Right kidney (tissue), 1 donor: ENCODE measurements around the gene OR6B3.
"Not testable (repeated sequence)": the region's sequence is repeated elsewhere in the genome, so short reads cannot be mapped to it uniquely, and the experiment has no call there.

Experiments used
- DNase-seq: peaks from one replicate; pipeline ENCODE4 v3.0.0-alpha.2; 2016

OR6B3 gene

DNA sequence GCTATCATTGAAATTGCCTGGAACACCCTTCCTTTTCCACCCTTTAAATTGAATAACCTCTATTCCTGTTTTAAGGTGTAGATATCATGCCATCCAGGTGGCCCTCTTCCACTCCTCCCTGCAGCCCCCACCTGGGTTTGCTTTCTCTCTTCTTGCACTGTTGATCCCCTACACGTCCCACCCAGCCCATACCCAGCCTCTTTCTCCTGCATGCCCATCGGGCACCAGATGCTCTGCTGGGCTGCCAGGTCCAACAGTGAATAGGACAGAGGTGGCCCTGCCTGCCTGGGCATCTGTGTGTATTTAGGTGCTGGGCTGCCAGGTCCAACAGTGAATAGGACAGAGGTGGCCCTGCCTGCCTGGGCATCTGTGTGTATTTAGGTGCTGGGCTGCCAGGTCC, 9.2 kb downstream of the OR6B3 start:
- not testable (repeated sequence) for DNase-seq

DNA sequence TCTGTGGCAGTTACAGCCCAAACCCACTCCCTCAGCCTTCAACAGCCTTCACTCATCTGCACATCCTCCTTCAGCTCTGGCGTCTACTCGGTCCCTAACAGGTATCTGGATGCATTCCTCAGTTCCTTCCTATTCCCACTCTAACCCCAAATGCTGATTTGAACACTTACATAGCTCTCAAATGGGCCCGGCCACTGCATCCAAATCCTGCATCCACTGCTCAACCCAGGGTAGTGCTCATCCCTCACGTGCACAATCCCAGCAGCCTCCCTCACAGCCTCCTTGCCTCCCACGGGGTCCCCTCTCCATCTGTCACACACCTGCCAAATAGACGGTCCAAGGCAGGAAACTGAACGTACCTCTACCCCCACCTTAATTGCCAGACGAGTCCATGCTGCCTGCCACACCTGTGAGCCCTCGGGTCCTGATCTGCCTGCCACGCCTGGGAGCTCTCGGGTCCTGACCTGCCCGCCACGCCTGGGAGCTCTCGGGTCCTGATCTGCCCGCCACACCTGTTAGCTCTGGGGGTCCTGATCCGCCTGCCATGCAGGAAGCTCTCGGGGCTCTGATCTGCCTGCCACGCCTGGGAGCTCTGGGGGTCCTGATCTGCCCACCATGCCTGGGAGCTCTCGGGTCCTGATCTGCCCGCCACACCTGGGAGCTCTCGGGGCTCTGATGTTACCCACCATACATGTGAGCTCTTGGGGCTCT, 9.9 kb downstream of the OR6B3 start:
- DNase-seq = no peak

DNA sequence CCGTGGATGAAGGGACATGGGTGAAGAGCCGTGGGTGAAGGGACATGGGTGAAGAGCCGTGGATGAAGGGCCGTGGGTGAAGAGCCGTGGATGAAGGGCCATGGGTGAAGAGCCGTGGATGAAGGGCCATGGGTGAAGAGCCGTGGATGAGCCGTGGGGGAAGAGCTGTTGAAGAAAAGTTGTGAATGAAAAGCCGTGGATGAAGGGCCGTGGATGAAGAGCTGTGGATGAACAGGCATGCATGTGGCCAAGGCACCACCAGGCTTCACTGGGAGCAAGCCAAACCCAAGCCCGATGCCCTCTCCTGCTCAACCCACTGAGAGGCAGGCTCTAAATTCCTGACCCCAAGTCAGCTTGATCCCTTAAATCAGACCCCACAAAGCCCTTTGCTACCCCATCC, 10.6 kb downstream of the OR6B3 start:
- no peak for DNase-seq

DNA sequence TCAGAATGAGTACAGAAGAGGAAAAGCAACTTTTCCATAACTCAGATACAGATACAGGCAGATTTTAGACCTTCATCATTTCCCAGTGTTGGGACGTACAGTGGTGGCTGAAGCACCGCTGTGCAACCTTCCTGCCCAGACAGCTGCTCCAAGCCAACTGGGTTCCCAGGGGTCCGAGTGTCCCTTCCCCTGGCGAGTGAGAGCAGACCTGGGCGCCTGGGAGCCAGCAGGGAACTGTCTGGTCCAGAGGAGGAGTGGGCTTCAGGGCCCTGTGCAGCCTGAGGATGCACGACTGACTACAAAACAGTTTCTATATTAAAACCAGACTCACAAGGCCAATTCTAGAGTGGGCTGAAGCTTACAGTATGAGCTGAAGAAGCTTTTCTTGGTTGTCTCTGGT, 12.0 kb downstream of the OR6B3 start:
- DNase-seq = no peak

DNA sequence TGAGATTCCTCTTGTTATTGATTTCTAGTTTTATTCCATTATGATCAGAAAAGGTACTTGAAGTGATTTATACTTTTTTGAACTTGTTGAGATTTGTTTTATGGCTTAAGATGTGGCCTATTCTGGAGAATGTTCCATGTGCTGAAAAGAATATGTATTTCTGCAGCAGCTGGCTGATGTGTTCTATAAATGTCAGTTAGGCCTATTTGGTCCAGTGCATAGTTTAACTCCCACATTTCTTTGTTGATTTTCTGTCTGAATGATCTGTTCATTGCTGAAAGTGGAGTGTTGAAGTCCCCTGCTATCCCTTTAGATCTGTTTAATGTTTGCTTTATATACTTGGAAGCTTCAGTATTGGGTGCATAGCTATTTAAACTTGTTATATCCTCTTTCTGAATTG, 16.0 kb downstream of the OR6B3 start:
- no peak for DNase-seq

DNA sequence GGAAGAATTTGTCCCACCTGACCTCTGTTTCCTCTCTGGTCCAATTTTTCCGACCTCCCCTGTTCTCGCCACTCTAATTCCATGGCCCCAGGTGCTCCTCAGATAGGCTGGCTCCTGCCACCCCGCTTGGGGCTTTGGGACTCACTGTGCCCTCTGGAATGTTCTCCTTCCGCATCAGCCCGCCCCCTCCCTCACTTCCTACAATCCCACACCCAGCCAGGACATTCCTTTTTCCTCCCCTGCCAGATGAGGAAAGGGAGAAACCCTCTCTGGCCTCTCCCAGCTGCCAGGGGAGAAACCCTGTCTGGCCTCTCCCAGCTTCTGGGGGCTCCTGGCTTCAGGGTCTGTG, 20.0 kb downstream of the OR6B3 start:
- no peak for DNase-seq

DNA sequence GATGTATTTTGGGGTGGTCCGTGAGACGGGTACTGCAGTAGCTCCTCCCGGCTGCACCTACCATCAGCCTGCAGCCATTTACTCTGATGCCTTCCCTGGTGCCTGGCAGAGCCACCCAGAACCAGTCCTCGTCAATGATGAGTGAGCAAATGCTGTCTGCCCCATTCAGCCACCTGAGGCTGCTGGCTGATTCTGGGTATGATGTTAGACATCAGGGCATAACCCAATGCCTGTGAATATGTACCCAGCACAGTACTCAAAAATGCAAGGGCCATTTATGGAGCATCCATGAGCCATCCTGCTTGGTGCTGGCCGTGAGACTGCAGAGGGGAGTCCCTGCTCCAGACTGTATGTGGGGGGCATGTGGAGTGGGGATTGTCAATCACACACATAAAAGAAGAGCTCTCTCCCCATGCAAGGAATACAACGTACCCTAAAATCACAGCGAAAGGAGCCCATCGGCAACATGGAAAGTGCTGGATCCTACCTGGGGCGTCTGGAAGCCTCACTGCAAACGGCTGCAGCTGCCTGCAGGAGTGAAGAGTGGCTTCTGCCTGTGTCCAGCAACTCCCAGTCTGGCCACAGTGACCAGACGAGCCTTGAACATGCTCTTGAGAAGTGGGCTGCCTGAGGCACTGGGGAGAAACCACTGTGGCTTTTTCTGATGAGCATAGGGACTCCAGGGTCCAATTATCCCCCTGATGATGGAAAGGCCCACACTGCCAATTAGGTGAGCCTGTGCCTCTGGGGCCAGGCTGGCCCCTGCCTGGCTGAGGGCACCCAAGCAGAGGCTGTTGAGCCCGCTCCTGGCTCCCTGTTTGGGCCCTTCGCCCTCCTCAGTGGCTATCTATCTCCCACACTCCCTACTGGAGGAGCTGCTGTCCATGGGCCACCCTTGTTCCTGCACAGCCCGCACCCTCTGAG, 20.7 kb downstream of the OR6B3 start:
- DNase-seq = no peak

DNA sequence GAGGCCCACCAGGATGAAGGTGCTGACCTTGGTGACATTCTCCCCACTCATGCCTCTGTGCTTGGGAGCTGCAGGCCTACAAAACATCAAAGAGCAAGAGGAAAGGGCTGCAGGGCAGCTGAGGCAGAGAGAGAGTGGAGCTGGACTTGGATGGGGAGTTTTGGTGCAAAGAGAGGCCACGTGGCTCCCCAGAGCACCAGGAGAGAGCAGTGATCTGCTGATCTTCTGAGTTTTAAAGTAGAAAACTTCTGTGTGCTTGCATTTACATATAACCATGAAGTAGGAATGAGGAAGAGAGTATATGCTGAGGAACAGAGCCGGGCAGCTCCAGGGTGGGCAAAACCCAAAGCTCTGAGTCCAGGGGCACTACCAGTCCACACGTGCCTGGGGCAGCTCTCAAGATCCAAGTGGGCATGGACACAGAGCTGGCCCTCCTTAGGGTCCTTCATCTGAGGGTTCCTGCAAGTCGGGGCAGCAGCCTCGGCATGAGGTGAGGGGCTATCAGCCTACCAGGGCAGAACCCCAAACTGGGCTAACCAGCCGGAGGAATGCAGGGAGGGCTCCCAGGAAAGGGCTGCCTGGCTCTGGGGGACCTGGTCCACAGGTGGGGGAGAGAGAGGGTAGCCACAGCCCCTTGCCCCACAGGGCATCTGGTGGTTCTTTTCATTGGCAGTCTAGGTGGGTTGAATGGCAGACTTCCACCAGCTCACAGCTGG, 22.8 kb downstream of the OR6B3 start, which contains the start of gene OR6B2:
Gene OR6B2, minus strand, starts transcription at position 51 of the 716 bp plus-strand sequence. Its CDS starts 0 bp downstream, at position 51.
- no peak for DNase-seq

DNA sequence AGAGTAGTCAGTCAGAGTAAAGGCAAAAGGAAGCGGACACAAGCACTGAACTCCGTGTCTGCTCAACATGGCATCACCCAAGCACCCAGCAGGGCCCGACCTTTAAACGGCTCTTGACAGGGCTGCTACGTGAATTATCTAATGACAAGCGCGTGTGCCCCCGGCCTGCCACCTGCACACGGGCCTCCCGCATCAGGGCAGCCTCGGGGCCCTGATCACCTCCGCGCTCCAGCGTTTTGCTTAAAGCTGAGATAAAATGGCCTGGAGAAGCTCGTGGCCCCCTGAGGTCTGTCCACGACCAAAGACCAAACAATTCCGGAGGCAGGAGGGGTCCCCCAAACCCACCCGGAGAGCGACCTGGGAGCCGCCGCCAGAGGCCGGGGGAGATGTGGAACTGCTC, 28.6 kb downstream of the OR6B3 start:
- DNase-seq = peak; percentile 54

DNA sequence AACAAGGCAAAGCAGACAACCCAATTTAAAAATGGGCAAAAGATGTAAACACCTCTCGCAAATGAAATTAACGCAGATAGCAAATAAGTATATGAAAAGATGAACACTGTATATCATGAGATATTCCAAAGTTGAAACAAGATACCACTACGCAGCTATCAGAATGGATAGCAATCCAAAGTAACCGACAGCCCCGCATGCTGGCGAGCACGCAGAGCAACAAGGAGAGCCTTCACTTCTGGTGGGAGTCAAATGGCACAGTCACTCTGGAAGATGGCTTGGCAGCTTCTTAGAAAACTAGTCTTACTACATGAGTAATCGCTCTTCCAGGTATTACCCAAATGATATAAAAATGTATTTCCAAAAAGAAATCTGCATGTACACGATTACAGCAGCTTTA, 29.5 kb downstream of the OR6B3 start:
- DNase-seq = no peak

DNA sequence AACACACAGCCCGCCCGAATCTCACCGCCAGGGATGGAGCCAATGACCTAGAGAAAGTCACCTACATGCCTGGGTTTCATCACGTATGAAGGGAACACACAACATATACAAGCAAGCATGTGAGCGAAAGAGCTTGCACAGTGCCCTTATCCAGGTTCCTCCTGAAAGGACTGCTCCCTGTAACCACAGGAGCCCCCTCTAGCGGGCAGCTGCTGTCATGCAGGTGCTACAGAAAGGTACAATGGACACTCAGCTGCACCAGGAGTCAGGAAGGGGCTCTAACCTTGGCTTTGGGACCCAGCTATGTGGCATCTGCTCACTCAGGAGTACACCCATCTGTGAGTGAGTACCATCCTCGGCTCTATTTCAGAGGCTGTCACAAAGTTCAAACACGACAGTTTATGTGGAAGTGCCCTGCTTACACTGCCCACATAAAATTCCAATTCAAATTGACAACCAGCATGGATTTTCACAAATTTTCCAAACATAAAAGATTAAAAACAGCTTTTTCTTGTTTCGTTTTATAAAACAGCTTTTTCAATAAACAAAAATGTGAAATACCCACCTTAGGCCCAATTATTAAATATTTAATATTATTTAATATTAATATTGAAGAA, 31.7 kb downstream of the OR6B3 start:
- no peak for DNase-seq

DNA sequence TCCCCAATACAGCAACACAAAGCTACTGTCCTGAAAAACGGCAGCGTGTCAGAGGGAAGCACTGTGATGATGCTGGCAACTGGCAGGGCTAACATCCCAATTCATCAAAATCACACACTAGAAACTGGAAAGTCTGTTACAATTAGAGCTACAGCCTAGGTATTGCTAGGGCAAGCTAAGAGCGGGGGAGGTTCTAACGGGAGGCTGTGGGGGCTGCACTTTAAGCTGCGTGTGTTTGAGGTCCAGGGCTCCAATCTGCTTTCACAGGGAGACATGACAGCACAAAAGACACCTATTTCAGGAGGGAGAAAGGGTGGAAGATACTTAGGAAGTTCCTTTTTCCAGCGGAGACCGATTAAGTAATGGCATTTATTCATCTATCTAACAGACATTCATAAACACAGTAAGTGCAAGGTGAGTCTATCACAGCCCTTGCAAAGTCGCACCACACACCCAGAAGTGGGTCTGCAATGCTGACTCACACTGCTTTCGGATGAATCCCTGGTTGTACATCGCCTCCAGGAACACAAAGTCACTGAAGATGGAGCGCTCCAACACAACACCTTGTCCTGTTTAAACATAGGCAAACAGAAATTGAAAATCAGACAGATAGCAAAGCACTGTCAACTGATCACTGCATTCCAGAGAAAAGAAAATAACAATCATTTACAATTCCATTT, 35.1 kb downstream of the OR6B3 start:
- no peak for DNase-seq

DNA sequence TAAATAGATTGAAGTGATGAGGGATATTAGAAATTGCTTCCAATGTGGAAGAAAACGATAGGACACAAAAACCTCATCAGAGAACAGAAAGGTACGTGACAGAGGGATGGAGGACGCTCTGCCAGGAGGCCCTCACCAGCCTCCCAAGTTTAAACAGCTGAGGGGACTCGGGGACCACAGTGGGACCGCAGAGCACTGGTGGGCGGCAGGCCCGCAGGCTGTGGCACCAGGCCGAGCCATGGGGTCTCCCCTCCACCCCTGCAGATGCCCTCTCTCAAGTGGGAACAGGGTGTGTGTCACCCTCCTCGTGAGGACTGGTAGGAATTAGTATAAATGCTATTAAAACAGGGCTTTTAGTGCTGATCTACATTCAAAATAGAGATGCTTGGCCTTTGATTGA, 39.0 kb downstream of the OR6B3 start:
- DNase-seq = no peak

DNA sequence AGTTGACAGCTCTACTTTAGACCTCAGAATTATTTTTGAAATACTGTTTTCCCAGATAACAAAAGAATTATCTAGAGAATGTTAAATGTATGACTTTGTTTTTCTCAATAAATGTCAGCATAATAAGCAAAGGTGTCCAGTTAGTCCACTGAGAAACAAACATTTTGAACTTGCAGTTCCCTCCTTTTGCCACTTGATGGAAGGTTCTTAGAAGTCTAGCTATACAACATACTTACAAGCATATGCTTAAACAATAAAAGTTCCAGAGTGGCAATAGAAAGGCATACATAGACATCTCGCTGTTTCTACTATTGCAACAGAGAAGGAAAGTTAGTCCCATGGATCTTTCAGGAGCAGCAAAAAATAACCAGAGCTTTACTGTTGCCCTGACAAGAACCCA, 40.0 kb downstream of the OR6B3 start:
- DNase-seq = no peak

DNA sequence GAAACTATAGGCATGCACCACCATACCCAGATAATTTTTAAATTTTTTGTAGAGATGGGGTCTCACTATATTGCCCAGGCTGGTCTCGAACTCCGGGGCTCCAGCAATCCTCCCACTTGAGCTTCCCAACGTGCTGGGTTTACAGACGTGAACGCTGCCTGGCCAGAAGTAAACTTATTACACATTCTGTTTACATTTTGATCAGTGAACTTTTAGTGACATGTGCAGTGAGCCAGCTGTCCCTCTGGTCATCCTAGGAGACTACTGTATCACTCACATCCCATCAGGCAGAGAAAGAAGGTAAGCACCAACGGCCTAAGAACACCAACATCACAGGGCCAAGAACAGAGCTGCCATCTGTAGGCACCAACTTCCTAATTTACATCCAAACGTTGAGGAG, 50.3 kb downstream of the OR6B3 start:
- DNase-seq = no peak

DNA sequence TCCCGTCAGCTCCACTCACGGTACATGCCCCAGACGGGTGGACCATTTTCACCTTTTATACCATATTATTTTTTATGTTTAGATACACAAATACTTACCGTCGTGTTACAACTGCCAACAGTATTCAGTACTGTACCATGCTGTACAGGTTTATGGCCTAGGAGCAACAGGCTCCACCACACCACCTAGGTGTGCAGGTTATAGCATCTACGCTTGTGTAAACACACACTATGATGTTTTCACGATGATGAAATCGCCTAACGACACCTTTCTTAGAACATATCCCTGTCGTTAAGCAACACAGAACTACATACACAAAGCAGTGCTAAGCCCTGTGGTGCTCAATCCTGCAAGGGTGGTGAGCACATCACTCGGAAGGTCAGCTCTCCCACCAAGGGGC, 52.6 kb downstream of the OR6B3 start:
- DNase-seq = no peak

DNA sequence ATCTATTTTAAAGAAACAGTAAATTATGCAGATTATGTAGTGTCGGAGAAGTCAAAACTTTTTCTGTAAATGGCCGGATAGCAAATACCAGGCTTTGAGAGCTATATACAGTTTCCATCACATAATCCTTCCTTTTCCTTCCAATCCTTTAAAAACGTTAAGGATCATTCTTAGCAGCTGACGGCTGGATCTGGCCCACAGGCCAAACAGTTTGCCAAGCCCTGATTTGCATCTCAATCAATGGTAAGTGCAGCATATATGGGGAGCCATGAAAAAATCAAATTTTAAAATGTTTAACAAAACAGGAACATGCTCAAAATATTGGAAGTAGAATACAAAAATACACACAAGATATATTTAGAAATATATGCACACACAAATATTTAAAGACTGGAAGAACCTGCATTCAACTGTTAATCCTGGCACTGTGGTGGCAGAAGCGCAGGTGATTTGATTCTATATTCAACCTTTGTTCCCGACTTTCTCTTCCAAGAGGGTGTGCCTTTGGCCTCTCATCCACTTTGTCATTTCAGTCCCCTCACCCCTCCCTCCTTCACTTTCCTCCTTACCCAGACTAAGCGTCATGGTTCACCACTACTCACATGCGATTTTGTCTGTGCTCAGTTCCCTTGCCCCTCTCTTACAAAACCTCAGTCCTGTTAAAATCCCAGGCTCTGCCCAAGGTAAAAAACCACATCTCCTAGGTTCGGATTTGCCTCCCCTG, 55.5 kb downstream of the OR6B3 start:
- DNase-seq = no peak
